C4-2B (cell line): ENCODE results near the gene LSM3.

Experiments
- H3K27ac ChIP-seq: fragments of 450-650 bp; 2 replicates; pipeline ENCODE4 v1.5.1; 2017
- ZFX ChIP-seq: fragments of 450-650 bp; IDR thresholded peaks from 2 replicates; pipeline ENCODE4 v1.6.1; 2017
- TF ChIP-seq, protein P1 (sequence below): fragments of 450-650 bp; conservative IDR thresholded peaks from 2 replicates; pipeline ENCODE4 v1.5.1; 2017; ENCODE audit warnings: mild to moderate bottlenecking

LSM3 gene

DNA sequence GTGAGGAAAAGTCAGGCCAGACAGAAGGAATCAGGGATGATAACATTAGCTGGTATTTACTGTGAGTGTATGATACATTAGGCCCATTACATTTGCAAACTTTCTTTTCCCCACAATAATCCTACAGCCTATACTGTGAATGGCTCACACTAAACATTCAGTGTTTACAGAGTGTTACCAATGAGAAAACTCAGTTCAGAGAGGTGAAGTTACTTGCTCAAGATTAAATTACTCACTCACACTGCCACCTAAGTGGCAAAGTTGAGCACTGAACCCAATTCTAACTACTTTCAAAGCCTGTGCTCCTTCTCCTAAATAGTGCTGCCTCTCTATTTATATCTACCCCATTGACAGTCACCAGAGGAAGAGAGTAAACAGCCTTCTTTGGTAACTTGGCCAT, 8.7 kb upstream of the LSM3 start:
- H3K27ac ChIP-seq: no peak overlapping the region
- no peak for TF ChIP-seq ZFX
- TF ChIP-seq, protein P1, sequence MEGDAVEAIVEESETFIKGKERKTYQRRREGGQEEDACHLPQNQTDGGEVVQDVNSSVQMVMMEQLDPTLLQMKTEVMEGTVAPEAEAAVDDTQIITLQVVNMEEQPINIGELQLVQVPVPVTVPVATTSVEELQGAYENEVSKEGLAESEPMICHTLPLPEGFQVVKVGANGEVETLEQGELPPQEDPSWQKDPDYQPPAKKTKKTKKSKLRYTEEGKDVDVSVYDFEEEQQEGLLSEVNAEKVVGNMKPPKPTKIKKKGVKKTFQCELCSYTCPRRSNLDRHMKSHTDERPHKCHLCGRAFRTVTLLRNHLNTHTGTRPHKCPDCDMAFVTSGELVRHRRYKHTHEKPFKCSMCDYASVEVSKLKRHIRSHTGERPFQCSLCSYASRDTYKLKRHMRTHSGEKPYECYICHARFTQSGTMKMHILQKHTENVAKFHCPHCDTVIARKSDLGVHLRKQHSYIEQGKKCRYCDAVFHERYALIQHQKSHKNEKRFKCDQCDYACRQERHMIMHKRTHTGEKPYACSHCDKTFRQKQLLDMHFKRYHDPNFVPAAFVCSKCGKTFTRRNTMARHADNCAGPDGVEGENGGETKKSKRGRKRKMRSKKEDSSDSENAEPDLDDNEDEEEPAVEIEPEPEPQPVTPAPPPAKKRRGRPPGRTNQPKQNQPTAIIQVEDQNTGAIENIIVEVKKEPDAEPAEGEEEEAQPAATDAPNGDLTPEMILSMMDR: no peak

DNA sequence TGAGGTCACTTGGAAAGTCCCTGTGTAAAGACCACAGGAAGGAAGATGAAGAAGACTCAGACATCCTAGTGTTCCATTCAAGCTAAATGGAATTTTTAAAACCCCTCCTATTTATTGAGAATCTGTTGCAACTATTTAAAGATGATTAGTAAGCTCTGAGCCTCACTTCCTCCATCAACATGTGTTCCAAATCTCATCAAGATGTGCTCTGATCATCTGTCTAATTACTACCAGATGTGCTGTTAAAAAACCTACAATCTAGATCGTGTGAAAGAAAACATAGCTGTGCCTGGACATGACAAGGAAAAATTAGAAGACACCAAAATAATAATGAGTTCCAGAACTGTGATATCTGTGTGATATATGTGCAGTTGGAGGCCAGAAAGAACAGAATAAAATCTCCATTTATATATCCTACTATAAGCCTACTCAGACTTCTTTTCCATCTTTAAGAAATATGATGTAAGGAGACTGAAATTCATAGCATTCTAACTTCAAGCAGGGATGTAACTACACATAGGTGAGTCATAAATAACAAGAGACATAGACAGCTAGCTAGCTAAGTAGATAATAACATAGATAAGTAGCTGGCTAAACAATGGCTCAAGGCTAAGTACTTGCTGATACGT, 8.0 kb upstream of the LSM3 start:
- H3K27ac ChIP-seq: no peak overlapping the region
- no peak for TF ChIP-seq ZFX
- TF ChIP-seq, protein P1: no peak

DNA sequence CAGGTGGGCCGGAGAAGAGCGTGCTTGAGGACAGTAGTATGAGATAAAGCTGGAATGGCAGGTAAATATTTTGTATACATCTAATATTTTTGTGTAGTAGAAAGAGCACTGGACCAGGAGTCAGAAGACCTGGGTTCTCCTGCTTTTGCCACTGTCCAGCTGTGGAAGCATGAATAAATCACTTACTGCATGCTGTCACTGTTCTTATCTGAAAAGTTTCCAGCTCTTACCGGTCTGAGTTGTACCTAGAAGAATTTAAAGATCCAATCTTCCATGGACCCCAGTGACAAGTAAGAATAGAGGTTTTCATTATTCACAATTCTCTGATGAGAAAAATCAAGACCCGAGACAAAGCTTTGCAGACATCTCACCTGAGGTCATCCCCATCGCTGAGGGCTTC, 6.1 kb upstream of the LSM3 start:
- no peak for TF ChIP-seq ZFX
- TF ChIP-seq, protein P1: no peak
- no peak overlapping the region for H3K27ac ChIP-seq

DNA sequence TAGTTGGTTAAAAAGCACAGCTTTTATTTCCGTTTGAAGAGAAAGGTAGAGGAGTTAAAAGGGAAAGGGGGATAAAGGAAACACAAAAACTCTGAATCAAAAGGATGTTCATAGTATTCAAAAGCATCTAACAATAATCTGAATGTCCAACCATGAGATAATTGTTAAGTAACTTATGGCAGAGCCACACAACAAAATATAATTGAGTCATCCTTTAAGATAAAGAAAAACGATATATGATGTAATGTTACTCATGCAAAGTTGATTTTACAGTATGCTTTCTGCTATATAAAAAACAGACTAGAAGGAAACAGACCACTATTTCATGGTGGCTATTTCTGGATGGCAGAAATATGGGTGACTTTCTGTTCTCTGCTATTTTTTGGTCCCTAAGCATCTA, 4.1 kb upstream of the LSM3 start:
- TF ChIP-seq, protein P1: no peak
- TF ChIP-seq ZFX: no peak
- no peak overlapping the region for H3K27ac ChIP-seq

DNA sequence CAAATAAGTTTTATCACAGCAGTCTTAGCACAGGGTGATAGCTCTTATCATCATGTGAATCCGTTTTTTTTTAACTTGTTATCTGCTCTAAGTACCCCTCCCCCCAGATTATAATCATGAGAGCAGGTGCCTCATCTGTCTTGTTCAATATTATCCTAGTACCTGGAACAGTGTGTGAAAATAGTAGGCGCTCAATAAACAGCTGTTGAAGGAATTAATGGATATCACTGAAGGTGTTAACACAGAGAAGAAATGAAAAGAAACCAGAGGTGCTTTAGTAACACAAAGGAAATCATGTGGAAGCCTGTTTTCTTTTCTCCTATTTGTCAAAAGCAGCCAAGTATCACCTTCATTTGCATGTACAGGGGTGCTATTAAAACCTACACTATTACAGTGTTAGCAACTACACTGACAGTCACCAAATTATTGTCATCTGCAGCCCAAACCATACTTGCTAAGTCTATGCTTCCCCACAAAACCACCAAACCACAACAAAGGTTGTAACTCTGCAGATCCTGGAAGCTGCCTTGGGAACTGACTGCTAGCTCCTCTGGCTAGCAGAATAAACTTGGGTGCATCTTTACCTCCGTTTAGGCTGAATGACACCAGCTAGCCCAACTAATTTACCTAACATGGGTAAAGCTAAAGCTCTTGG, 3.1 kb upstream of the LSM3 start:
- no peak overlapping the region for H3K27ac ChIP-seq
- TF ChIP-seq, protein P1: no peak
- TF ChIP-seq ZFX: no peak

DNA sequence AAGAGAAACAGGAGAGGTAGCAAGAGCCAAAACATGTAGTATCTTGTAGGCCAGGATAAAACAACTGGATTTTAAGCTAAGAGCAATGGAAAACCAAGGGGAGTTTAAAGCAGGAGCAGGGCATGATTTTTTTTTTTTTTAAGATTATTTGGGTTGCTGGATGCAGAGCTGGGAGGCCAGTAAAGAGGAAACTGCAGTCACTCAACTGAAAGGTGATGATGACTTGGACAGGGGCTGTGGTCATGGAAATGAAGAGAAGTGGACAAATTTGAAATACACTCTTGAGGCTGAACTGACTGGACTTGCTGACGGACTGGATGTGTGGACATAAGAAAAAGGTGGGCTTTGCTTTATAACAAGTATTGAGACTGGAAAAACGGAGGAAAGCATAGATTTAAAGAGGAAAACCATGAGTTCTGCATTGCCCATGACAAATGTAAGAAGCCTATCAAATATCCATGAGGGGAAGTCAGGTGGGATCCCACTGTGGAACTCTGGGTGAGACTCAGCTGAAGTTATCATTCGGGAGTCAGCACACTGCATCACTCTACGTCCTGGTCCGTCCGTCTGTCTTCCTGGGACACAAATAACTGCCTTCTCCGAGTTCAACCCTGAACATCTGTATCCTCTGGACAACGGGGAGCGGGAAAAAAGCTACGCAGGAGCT, 904 bp upstream of the LSM3 start:
- peak overlapping the region; percentile 85 for H3K27ac ChIP-seq
- TF ChIP-seq, protein P1: no peak
- no peak for TF ChIP-seq ZFX

DNA sequence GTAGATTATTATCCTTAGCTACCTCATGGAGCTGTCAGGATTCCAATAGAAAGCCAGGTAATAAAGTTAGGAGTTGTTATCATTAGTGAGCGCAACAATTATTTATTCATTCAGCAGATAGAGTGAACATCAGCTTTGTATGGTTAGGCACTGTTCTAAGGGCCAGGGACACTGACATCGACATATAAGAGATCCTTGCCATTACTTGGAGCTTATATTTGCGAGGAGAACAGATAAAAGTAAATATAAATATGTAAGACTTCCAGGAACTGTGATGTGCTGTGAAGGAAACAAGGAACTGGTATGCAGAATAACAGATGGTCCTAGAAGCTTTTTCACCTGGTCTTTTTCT, 473 bp downstream of the LSM3 start:
- peak overlapping the region; percentile 85 for H3K27ac ChIP-seq
- TF ChIP-seq ZFX: no peak; the same call in 1 of the 2 replicates
- TF ChIP-seq, protein P1: no peak
